ENCODE data around the gene XPNPEP3.

GRCh38 chr22:40904101-40904500 is 47.2 kb downstream of the XPNPEP3 start:
- no peak for TF ChIP-seq CTCF (IDR thresholded peaks at IDR 0.05)
- no peak for TF ChIP-seq POLR2A (IDR thresholded peaks at IDR 0.05; ENCODE audit: low read depth)

All from esophagus muscularis mucosa (tissue), 3 donors.